ENCODE measurements around the gene LRRC3.

The LRRC3 gene

GRCh38 chr21:44423312-44423821 lies 31.9 kb upstream of the LRRC3 start:
- no peak for DNase-seq (ENCODE audit: extremely low spot score)
- TF ChIP-seq FOXA1 (IDR thresholded peaks at IDR 0.05) (no peak), ARNT (IDR thresholded peaks at IDR 0.05) (no peak), SP1 (IDR thresholded peaks at IDR 0.05) (no peak), HDGF (IDR thresholded peaks at IDR 0.05; ENCODE audit: borderline replicate concordance) (no peak), LEF1 (IDR thresholded peaks at IDR 0.05; ENCODE audit: borderline replicate concordance) (no peak), BHLHE40 (IDR thresholded peaks at IDR 0.05; ENCODE audit: borderline replicate concordance) (no peak), ZNF384 (IDR thresholded peaks at IDR 0.05) (no peak), CTBP1 (IDR thresholded peaks at IDR 0.05; ENCODE audit: borderline replicate concordance) (no peak), NFRKB (IDR thresholded peaks at IDR 0.05) (no peak), SUZ12 (IDR thresholded peaks at IDR 0.05) (no peak), L3MBTL2 (conservative IDR thresholded peaks at IDR 0.05) (no peak), ELF4 (IDR thresholded peaks at IDR 0.05) (no peak), FOXM1 (IDR thresholded peaks at IDR 0.05; ENCODE audit: borderline replicate concordance) (no peak), FOXK2 (IDR thresholded peaks at IDR 0.05) (no peak), TARDBP (IDR thresholded peaks at IDR 0.05) (no peak)
- TF ChIP-seq, protein P1, sequence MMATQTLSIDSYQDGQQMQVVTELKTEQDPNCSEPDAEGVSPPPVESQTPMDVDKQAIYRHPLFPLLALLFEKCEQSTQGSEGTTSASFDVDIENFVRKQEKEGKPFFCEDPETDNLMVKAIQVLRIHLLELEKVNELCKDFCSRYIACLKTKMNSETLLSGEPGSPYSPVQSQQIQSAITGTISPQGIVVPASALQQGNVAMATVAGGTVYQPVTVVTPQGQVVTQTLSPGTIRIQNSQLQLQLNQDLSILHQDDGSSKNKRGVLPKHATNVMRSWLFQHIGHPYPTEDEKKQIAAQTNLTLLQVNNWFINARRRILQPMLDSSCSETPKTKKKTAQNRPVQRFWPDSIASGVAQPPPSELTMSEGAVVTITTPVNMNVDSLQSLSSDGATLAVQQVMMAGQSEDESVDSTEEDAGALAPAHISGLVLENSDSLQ (IDR thresholded peaks at IDR 0.05), result no peak
- CTCF ChIA-PET, result no interaction called here
- POLR2A ChIA-PET, result no interaction called here

- ChIA-PET POLR2A (no interaction called here), CTCF (no interaction called here)
- DNase-seq (ENCODE audit: extremely low spot score), result no peak
- no peak for TF ChIP-seq FOXA1 (IDR thresholded peaks at IDR 0.05)
- TF ChIP-seq L3MBTL2 (conservative IDR thresholded peaks at IDR 0.05), result no peak
- TF ChIP-seq TARDBP (IDR thresholded peaks at IDR 0.05), result no peak
- TF ChIP-seq ELF4 (IDR thresholded peaks at IDR 0.05), result no peak
- no peak for TF ChIP-seq ZNF384 (IDR thresholded peaks at IDR 0.05)
- TF ChIP-seq ARNT (IDR thresholded peaks at IDR 0.05), result no peak
- TF ChIP-seq FOXM1 (IDR thresholded peaks at IDR 0.05; ENCODE audit: borderline replicate concordance), result no peak
- TF ChIP-seq CTBP1 (IDR thresholded peaks at IDR 0.05; ENCODE audit: borderline replicate concordance), result no peak
- no peak for TF ChIP-seq SUZ12 (IDR thresholded peaks at IDR 0.05)
- no peak for TF ChIP-seq LEF1 (IDR thresholded peaks at IDR 0.05; ENCODE audit: borderline replicate concordance)
- no peak for TF ChIP-seq FOXK2 (IDR thresholded peaks at IDR 0.05)
- no peak for TF ChIP-seq BHLHE40 (IDR thresholded peaks at IDR 0.05; ENCODE audit: borderline replicate concordance)
- TF ChIP-seq, protein P1 (IDR thresholded peaks at IDR 0.05), result no peak
- TF ChIP-seq SP1 (IDR thresholded peaks at IDR 0.05), result no peak
Observed at GRCh38 chr21:44423941-44424607, 31.2 kb upstream of the LRRC3 start.

DNA sequence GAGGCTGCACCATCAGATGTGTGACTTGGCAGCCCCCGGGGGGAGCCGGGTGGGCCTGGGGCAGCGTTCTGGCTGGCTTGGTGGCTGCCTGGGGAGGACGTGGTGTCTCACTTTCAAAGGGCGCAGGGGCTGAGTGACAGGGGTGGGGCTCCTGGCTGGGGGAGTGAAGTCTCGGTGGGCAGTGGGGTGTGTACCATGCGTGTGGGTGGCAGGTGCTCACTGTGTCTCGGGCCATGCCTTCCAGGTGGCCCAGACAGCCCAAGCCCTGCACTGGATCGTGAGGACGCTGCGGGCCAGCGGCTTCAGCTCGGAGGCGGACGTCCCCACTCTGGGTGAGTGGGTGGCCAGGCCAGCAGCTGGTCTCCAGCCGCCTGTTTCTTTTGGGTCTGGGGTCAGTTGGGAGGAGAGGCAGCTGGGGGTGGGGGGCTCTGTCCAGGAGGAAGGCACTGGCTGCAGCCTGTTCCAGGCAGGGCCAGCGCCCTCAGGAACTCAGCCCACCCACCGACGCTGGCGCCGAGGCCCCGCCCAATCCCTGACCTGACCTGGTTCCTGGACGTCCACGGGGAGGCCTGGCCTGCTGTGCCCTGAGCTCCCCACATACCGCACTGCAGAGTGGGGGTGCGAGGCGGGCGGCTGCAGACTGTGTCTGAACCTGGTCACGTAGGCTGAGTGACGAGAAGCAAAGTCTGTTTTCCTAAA lies 30.6 kb upstream of the LRRC3 start:
- TF ChIP-seq, protein P1 (IDR thresholded peaks at IDR 0.05), result no peak
- TF ChIP-seq ZNF384 (IDR thresholded peaks at IDR 0.05) (no peak), FOXK2 (IDR thresholded peaks at IDR 0.05) (no peak), CTBP1 (IDR thresholded peaks at IDR 0.05; ENCODE audit: borderline replicate concordance) (no peak), FOXM1 (IDR thresholded peaks at IDR 0.05; ENCODE audit: borderline replicate concordance) (no peak), SP1 (IDR thresholded peaks at IDR 0.05) (no peak), BHLHE40 (IDR thresholded peaks at IDR 0.05; ENCODE audit: borderline replicate concordance) (no peak), ARNT (IDR thresholded peaks at IDR 0.05) (no peak), SUZ12 (IDR thresholded peaks at IDR 0.05) (no peak), ELF4 (IDR thresholded peaks at IDR 0.05) (no peak), LEF1 (IDR thresholded peaks at IDR 0.05; ENCODE audit: borderline replicate concordance) (no peak), NFRKB (IDR thresholded peaks at IDR 0.05) (no peak), TARDBP (IDR thresholded peaks at IDR 0.05) (no peak), FOXA1 (IDR thresholded peaks at IDR 0.05) (no peak), HDGF (IDR thresholded peaks at IDR 0.05; ENCODE audit: borderline replicate concordance) (no peak)
- DNase-seq (ENCODE audit: extremely low spot score), result no peak
- ChIA-PET POLR2A (no interaction called here), CTCF (no interaction called here)

- ChIA-PET CTCF (no interaction called here), POLR2A (no interaction called here)
Observed at GRCh38 chr21:44425307-44425894, 29.9 kb upstream of the LRRC3 start.

More at GRCh38 chr21:44425307-44425894, 29.9 kb upstream of the LRRC3 start:
- TF ChIP-seq, protein P1 (IDR thresholded peaks at IDR 0.05), result no peak
- no peak for TF ChIP-seq NFRKB (IDR thresholded peaks at IDR 0.05)
- TF ChIP-seq CTBP1 (IDR thresholded peaks at IDR 0.05; ENCODE audit: borderline replicate concordance), result no peak
- no peak for TF ChIP-seq ZNF384 (IDR thresholded peaks at IDR 0.05)
- no peak for TF ChIP-seq HDGF (IDR thresholded peaks at IDR 0.05; ENCODE audit: borderline replicate concordance)
- TF ChIP-seq SUZ12 (IDR thresholded peaks at IDR 0.05), result no peak
- no peak for DNase-seq (ENCODE audit: extremely low spot score)
